Neural progenitor cell (in vitro differentiated cells): ENCODE data around the gene TMEM117.
"Not testable (repeated sequence)": the region's sequence is repeated elsewhere in the genome, so short reads cannot be mapped to it uniquely, and the experiment has no call there.

Experiments used
- EZH2 ChIP-seq: fragments of 200-600 bp; sonication (generic); IDR thresholded peaks from 2 replicates; pipeline ENCODE4 v1.6.1; 2017; ENCODE audit warnings: antibody characterized with exemption, mild to moderate bottlenecking, moderate library complexity
- EZH2phosphoT487 ChIP-seq: fragments of 200-600 bp; sonication (generic); IDR thresholded peaks from 2 replicates; pipeline ENCODE4 v1.6.1; 2017; ENCODE audit warnings: antibody characterized with exemption
- TF ChIP-seq, protein P1 (sequence below): fragments of 200-600 bp; sonication (generic); IDR thresholded peaks from 2 replicates; pipeline ENCODE4 v1.5.1; 2017; ENCODE audit warnings: antibody characterized with exemption, mild to moderate bottlenecking

GRCh38 chr12:44379113-44379512 is 543.2 kb downstream of the TMEM117 start:
- TF ChIP-seq, protein P1, sequence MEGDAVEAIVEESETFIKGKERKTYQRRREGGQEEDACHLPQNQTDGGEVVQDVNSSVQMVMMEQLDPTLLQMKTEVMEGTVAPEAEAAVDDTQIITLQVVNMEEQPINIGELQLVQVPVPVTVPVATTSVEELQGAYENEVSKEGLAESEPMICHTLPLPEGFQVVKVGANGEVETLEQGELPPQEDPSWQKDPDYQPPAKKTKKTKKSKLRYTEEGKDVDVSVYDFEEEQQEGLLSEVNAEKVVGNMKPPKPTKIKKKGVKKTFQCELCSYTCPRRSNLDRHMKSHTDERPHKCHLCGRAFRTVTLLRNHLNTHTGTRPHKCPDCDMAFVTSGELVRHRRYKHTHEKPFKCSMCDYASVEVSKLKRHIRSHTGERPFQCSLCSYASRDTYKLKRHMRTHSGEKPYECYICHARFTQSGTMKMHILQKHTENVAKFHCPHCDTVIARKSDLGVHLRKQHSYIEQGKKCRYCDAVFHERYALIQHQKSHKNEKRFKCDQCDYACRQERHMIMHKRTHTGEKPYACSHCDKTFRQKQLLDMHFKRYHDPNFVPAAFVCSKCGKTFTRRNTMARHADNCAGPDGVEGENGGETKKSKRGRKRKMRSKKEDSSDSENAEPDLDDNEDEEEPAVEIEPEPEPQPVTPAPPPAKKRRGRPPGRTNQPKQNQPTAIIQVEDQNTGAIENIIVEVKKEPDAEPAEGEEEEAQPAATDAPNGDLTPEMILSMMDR = not testable (repeated sequence)
- not testable (repeated sequence) for TF ChIP-seq EZH2, EZH2phosphoT487
